Dermis lymphatic vessel endothelial cell (primary cell): Measurements from ENCODE around the gene CDC20. TPM values are rescaled to one million over a fixed set of nuclear protein-coding genes. Genes with fewer than 3 reads are reported as not detected.

Experiments
- total RNA-seq: library from RNA; depleted of rRNA; stranded (reverse); fragments of >200 nt; gene quantifications from 2 replicates; pipeline ENCODE4 v1.2.1, GENCODE V29; 2014

CDC20 gene
- total RNA-seq: 8.3 and 10.1 TPM in 2 replicates

GRCh38 chr1:43358746-43359693 lies at the start of gene CDC20:
CDC20 (plus strand) TSS chr1:43358981; CDS start chr1:43359216, 235 bp downstream.

GRCh38 chr1:43337588-43337987 lies 21.2 kb upstream of the CDC20 start, which contains the start of gene MPL:
MPL (plus strand) TSS chr1:43337818; CDS start chr1:43337849, 31 bp downstream.

DNA sequence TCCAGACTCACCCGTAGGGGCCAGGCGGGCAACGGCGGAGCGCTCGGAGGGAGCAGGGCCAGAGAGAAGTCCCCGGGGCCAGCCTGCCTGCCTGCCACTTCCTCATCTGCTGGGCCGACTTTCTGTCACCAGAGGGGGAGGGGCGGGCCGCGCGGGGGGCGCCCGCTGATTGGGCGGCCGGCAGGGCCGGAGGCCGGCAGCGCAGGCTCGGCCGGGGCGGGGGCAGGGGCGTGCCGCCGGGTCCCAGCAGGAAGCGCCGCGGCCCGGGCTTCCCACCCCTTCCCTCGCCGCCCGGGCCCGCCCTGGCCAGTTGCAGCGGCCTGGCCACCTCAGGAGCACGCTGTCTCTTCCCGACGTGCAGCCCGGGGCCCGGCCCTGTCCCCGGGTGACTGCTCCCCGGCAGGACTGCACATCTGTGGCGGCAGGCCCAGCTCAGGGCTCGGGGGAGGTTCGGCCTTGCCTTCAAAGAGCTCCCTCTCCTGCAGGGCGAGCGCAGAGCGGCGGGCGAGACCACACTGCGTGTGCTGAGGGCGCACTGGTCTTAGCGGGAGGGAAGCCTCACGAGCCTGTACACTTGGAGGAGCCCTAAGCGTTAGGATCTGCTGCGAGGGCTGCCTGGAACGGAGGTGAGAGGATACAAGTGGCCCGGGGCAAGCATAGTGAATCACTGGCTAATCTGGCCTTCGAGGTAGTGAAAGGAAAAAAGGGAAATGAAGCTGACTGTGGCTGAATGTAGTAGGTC lies 9.3 kb downstream of the CDC20 start, which contains the start of gene ELOVL1:
ELOVL1 (minus strand) TSS at position 108 of the 742 bp plus-strand sequence. CDS start 2,402 bp downstream, outside the sequence.

DNA sequence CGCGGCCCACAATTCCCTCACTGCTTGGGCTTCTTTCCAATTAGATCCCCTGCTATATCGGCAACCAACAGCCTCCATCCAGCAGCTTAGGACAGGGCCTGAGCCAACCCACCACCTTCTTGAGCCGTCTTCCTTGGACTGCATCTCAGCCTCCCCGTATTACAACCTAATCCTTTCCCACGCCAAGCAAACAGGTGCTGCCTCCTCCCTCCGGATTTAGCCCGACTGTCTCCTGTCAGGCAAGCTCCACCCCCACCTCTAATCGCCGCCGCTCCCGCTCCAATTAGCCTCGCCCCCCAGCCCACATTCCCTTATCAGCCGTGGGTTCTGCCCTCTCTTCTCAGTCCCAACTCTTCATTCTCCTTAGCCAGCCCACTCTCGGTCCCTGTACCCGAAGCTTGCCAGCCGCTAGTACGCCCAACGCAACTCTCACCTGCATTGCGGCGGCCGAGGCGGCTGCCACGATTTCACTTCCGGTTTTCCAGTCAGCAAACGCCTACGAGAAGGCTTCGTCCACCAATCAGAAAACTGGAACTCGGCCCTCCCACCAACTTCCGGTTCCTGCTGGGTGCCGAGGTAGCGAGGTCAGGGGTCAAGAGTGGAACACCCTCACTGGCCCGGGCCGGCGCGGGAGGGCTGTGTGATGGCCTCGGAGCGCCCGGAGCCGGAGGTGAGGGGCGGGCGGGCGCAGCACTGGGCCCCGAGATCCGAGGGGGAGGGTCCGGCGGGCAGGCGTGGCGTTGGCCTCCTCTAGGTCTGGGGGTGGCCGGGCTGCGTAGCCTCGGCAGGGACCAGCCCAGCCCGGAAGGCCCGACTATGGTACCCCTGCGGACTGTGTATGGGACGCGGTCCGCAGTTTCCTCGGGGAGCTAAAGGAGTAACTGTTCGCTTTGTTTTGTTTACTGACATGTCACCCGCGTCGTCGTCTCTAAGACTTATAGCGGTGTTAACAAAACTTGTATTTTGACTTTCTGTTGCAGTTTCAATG lies 30.8 kb downstream of the CDC20 start, which contains the start of the genes MED8 and SZT2:
MED8 (minus strand) TSS at position 475 of the 988 bp plus-strand sequence; CDS start at position 439, 36 bp downstream.
SZT2 (plus strand) TSS at position 574 of the 988 bp plus-strand sequence; CDS start at position 644, 70 bp downstream.

Other genes starting within 250 kb of the CDC20 start
- gene EBNA1BP2, start 186.7 kb upstream of the CDC20 start, total RNA-seq: 51.4 and 64.0 TPM in 2 replicates
- 0.09 and 0.22 TPM in 2 replicates for gene CFAP57, start 186.7 kb upstream of the CDC20 start, total RNA-seq
- not detected in 2 replicates for gene TMEM125, start 89.0 kb upstream of the CDC20 start, total RNA-seq
- gene C1orf210, start 73.4 kb upstream of the CDC20 start, total RNA-seq: not detected in 2 replicates
- 962 and 1,146 TPM in 2 replicates for gene TIE1, start 58.0 kb upstream of the CDC20 start, total RNA-seq
- gene MPL, start 21.2 kb upstream of the CDC20 start, total RNA-seq: 0.09 and 0.11 TPM in 2 replicates
- gene ELOVL1, start 9.0 kb downstream of the CDC20 start, total RNA-seq: 38.4 and 54.4 TPM in 2 replicates
- 35.2 and 39.4 TPM in 2 replicates for gene MED8, start 30.8 kb downstream of the CDC20 start, total RNA-seq
- 14.5 and 14.6 TPM in 2 replicates for gene SZT2, start 30.9 kb downstream of the CDC20 start, total RNA-seq
- gene HYI, start 95.0 kb downstream of the CDC20 start, total RNA-seq: 24.5 and 82.0 TPM in 2 replicates
- 28.6 and 56.3 TPM in 2 replicates for gene PTPRF, start 171.9 kb downstream of the CDC20 start, total RNA-seq